Neural cell (in vitro differentiated cells): ENCODE measurements around the gene PTGDR2. TPM values are rescaled to one million over a fixed set of nuclear protein-coding genes. Genes with fewer than 3 reads are reported as not detected.

Experiments used
- H2AFZ ChIP-seq: fragments of 200-600, 300-800 bp; sonication (generic), shearing (Covaris generic); 2 replicates; pipeline ENCODE4 v1.6.0; 2014; ENCODE audit warnings: low read depth, mild to moderate bottlenecking, antibody characterized with exemption, low read length, moderate library complexity
- H3F3A ChIP-seq: fragments of 200-600 bp; shearing (Covaris generic); 2 replicates; pipeline ENCODE4 v1.6.1; 2016; ENCODE audit warnings: mild to moderate bottlenecking, moderate library complexity, mixed read lengths, antibody characterized with exemption, low read length; ENCODE audit not compliant: insufficient read depth, poor library complexity, severe bottlenecking
- H3K27ac ChIP-seq: fragments of 200-600, 300-800 bp; sonication (generic), shearing (Covaris generic); 2 replicates; pipeline ENCODE4 v1.5.1; 2014; ENCODE audit warnings: mild to moderate bottlenecking, low read length, moderate library complexity
- H3K27me3 ChIP-seq: fragments of 300-800, 200-600 bp; sonication (generic), shearing (Covaris generic); 2 replicates; pipeline ENCODE4 v1.6.0; 2014; ENCODE audit warnings: mild to moderate bottlenecking, low read depth, low read length, moderate library complexity; ENCODE audit not compliant: insufficient read depth
- H3K36me3 ChIP-seq: fragments of 300-800, 200-600 bp; sonication (generic), shearing (Covaris generic); 2 replicates; pipeline ENCODE4 v1.5.1; 2014; ENCODE audit warnings: mild to moderate bottlenecking, antibody characterized with exemption, low read length, moderate library complexity; ENCODE audit not compliant: insufficient read depth
- H3K4me2 ChIP-seq: fragments of 300-800, 200-600 bp; sonication (generic), shearing (Covaris generic); 2 replicates; pipeline ENCODE4 v1.6.0; 2014; ENCODE audit warnings: mild to moderate bottlenecking, low read length
- H3K4me3 ChIP-seq: fragments of 300-800, 200-600 bp; sonication (generic), shearing (Covaris generic); 2 replicates; pipeline ENCODE4 v1.5.1; 2014; ENCODE audit warnings: mild to moderate bottlenecking, low read length, moderate library complexity
- H3K79me2 ChIP-seq: fragments of 200-600 bp; shearing (Covaris generic); replicated peaks from 2 replicates; pipeline ENCODE4 v1.6.0; 2014; ENCODE audit warnings: mild to moderate bottlenecking, low read length, moderate library complexity; ENCODE audit not compliant: insufficient read depth
- H3K9ac ChIP-seq: fragments of 300-800, 200-600 bp; sonication (generic), shearing (Covaris generic); 2 replicates; pipeline ENCODE4 v1.6.1; 2016; ENCODE audit warnings: mild to moderate bottlenecking, low read length, mixed read lengths
- H3K9me2 ChIP-seq: fragments of 200-600 bp; shearing (Covaris generic); 2 replicates; pipeline ENCODE4 v1.6.1; 2016; ENCODE audit warnings: mild to moderate bottlenecking, low read length, mixed read lengths; ENCODE audit not compliant: insufficient read depth
- H3K9me3 ChIP-seq: fragments of 200-600, 300-800 bp; sonication (generic), shearing (Covaris generic); 2 replicates; pipeline ENCODE4 v1.6.1; 2016; ENCODE audit warnings: mild to moderate bottlenecking, mixed run types, low read length, moderate library complexity, mixed read lengths
- H4K20me1 ChIP-seq: fragments of 200-600 bp; shearing (Covaris generic); 2 replicates; pipeline ENCODE4 v1.6.1; 2016; ENCODE audit warnings: mild to moderate bottlenecking, mixed run types; ENCODE audit not compliant: insufficient read depth
- CTCF ChIP-seq: fragments of 450-650 bp; IDR thresholded peaks from 2 replicates; pipeline ENCODE4 v1.5.1; 2014; ENCODE audit warnings: antibody characterized with exemption, mild to moderate bottlenecking, moderate library complexity; ENCODE audit not compliant: poor library complexity, severe bottlenecking
- EP300 ChIP-seq: fragments of 450-650 bp; conservative IDR thresholded peaks from 2 replicates; pipeline ENCODE4 v1.6.1; 2014; ENCODE audit warnings: antibody characterized with exemption, mild to moderate bottlenecking, moderate library complexity; ENCODE audit not compliant: poor library complexity, severe bottlenecking
- EZH2 ChIP-seq: fragments of 200-600, 300-800 bp; shearing (Covaris generic), sonication (generic); IDR thresholded peaks from 2 replicates; pipeline ENCODE4 v1.6.1; 2014; ENCODE audit warnings: antibody characterized with exemption, low read length, borderline replicate concordance, mild to moderate bottlenecking; ENCODE audit not compliant: insufficient read depth, poor library complexity, severe bottlenecking
- MXI1 ChIP-seq: fragments of 450-650 bp; conservative IDR thresholded peaks from 2 replicates; pipeline ENCODE4 v1.6.1; 2014; ENCODE audit warnings: antibody characterized with exemption, mild to moderate bottlenecking; ENCODE audit not compliant: poor library complexity, severe bottlenecking
- POLR2AphosphoS5 ChIP-seq: IDR thresholded peaks from 2 replicates; pipeline ENCODE4 v1.6.1; 2012
- RAD21 ChIP-seq: fragments of 450-650 bp; conservative IDR thresholded peaks from 2 replicates; pipeline ENCODE4 v1.6.1; 2014; ENCODE audit warnings: antibody characterized with exemption, mild to moderate bottlenecking, moderate library complexity
- REST ChIP-seq: IDR thresholded peaks from 2 replicates; pipeline ENCODE4 v1.6.1; 2012; ENCODE audit warnings: borderline replicate concordance
- SMC3 ChIP-seq: fragments of 450-650 bp; conservative IDR thresholded peaks from 2 replicates; pipeline ENCODE4 v1.6.1; 2014; ENCODE audit warnings: antibody characterized with exemption, mild to moderate bottlenecking, moderate library complexity; ENCODE audit not compliant: poor library complexity
- TAF1 ChIP-seq: IDR thresholded peaks from 2 replicates; pipeline ENCODE4 v1.6.1; 2012; ENCODE audit warnings: low read depth
- polyA plus RNA-seq: library from polyadenylated mRNA; depleted of rRNA; stranded (reverse); fragments of >200 nt; gene quantifications from 2 replicates; pipeline ENCODE4 v1.2.3, GENCODE V29; 2014

The PTGDR2 gene
- polyA plus RNA-seq, 1 donor from 2014 or later, result 0.51 TPM

GRCh38 chr11:60838132-60838531, 17.6 kb downstream of the PTGDR2 start:
- H3K27me3 ChIP-seq, result no peaks in the 10 kb centered on the region
- H3K4me2 ChIP-seq, result no peak overlapping the region
- no peak overlapping the region for H2AFZ ChIP-seq
- H3K79me2 ChIP-seq, result peaks cover 3% of the 10 kb centered on the region
- no peak overlapping the region for H3K9ac ChIP-seq
- H4K20me1 ChIP-seq, result no peaks in the 10 kb centered on the region
- H3K36me3 ChIP-seq, result no peaks in the 10 kb centered on the region
- H3K27ac ChIP-seq, result no peak overlapping the region
- no peak overlapping the region for H3K4me3 ChIP-seq
- no peaks in the 10 kb centered on the region for H3K9me3 ChIP-seq
- no peaks in the 10 kb centered on the region for H3K9me2 ChIP-seq
- TF ChIP-seq REST (no peak), CTCF (no peak), EZH2 (no peak)
- H3F3A ChIP-seq, result no peaks in the 10 kb centered on the region

- H3K4me2 ChIP-seq, result no peak overlapping the region
Measured at GRCh38 chr11:60836866-60837515, 18.8 kb downstream of the PTGDR2 start.

More at GRCh38 chr11:60836866-60837515, 18.8 kb downstream of the PTGDR2 start:
- H3K36me3 ChIP-seq, result no peaks in the 10 kb centered on the region
- TF ChIP-seq CTCF (no peak), SMC3 (no peak), EZH2 (no peak), REST (no peak), TAF1 (no peak), RAD21 (no peak), POLR2AphosphoS5 (no peak), MXI1 (no peak), EP300 (no peak)
- H3K9ac ChIP-seq, result no peak overlapping the region
- H2AFZ ChIP-seq, result no peak overlapping the region
- no peaks in the 10 kb centered on the region for H3K9me2 ChIP-seq
- no peaks in the 10 kb centered on the region for H3K79me2 ChIP-seq
- no peaks in the 10 kb centered on the region for H3K27me3 ChIP-seq
- H3K9me3 ChIP-seq, result no peaks in the 10 kb centered on the region
- no peaks in the 10 kb centered on the region for H4K20me1 ChIP-seq
- no peak overlapping the region for H3K27ac ChIP-seq
- H3F3A ChIP-seq, result no peaks in the 10 kb centered on the region
- no peak overlapping the region for H3K4me3 ChIP-seq
